Fibroblast of peridontal ligament (primary cell): ENCODE data around the gene OTUB1.

Experiments
- DNase-seq: peaks from one replicate; pipeline ENCODE4 v3.0.0-alpha.2; 2010; ENCODE audit errors: extremely low read depth

OTUB1 gene

GRCh38 chr11:63974259-63975143, 11.7 kb upstream of the OTUB1 start, which contains the start of gene COX8A:
TSS of gene COX8A (plus strand) at chr11:63974620. CDS start at chr11:63974681, 61 bp downstream.
- DNase-seq, result peak; percentile 100

- DNase-seq, result no peak
These were observed 7.5 kb upstream of the OTUB1 start for GRCh38 chr11:63978551-63979239.

- no peak for DNase-seq
These were observed 6.8 kb upstream of the OTUB1 start for GRCh38 chr11:63979426-63979825.

GRCh38 chr11:63985812-63986155, 454 bp upstream of the OTUB1 start:
- no peak for DNase-seq

- DNase-seq, result no peak
These were observed 785 bp downstream of the OTUB1 start for GRCh38 chr11:63986932-63987513.

GRCh38 chr11:63991558-63991957, 5.3 kb downstream of the OTUB1 start:
- no peak for DNase-seq

- DNase-seq, result no peak
These were observed 6.9 kb downstream of the OTUB1 start for GRCh38 chr11:63993100-63993499.

- DNase-seq, result no peak
These were observed 7.8 kb downstream of the OTUB1 start for GRCh38 chr11:63993993-63994392.

- DNase-seq, result no peak
These were observed 10.3 kb downstream of the OTUB1 start for GRCh38 chr11:63996512-63996911.

- no peak for DNase-seq
These were observed 11.0 kb downstream of the OTUB1 start for GRCh38 chr11:63997104-63997700.

- no peak for DNase-seq
These were observed 11.6 kb downstream of the OTUB1 start for GRCh38 chr11:63997801-63998337.

GRCh38 chr11:63998558-63999348, 12.5 kb downstream of the OTUB1 start:
- no peak for DNase-seq

- DNase-seq, result peak; percentile 11
These were observed 13.2 kb downstream of the OTUB1 start for GRCh38 chr11:63999349-64000025.

- peak; percentile 61 for DNase-seq
These were observed 13.9 kb downstream of the OTUB1 start for GRCh38 chr11:64000026-64000739.

GRCh38 chr11:64000740-64001483, 14.7 kb downstream of the OTUB1 start:
- no peak for DNase-seq

- peak; percentile 9 for DNase-seq
These were observed 15.5 kb downstream of the OTUB1 start for GRCh38 chr11:64001484-64002420.

GRCh38 chr11:64003807-64004589, 17.8 kb downstream of the OTUB1 start:
- DNase-seq, result peak; percentile 9
